ENCODE results near the gene SYCP2. TPM values are rescaled to one million over a fixed set of nuclear protein-coding genes. Genes with fewer than 3 reads are reported as not detected.

SYCP2 gene
- total RNA-seq, 1 experiment from 2014 or later, result 1.7 TPM

DNA sequence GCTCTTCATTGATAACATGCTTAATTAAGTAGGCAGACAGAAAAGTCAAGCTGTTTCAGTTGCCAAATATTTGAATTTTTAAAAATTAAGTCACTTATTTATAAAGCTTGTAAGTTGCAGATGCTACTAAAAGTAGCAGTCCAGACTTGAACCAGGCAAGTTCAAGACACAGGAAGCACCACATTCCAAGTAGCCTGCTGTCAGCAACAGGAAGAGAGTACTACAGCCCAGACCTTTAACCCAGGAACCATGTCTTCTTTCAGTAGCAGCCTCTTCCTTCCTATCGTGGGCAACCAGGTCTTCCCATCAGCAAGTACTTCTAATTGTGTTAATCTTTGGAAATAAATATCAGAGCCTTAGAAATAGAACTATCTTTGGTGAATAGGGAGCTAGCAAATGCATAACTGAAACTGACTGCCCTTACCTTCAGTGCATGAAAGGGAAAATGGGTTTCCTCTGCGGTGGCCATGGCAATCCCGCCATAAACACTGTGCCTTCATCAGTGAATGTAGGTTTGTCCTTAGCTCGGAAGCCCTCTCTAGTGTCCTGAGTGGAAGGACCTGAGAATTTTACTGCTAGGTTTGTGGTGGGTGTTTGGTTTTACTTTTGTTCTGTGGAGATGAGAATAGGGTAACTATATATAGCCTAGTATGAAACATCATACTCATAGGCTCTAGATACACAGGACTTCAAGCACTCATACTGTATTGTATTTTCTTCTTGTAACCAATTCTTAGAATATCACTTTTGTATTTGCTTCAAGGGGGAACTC, 95.6 kb downstream of the SYCP2 start:
- no peak for DNase-seq (ENCODE audit: low read depth)

DNA sequence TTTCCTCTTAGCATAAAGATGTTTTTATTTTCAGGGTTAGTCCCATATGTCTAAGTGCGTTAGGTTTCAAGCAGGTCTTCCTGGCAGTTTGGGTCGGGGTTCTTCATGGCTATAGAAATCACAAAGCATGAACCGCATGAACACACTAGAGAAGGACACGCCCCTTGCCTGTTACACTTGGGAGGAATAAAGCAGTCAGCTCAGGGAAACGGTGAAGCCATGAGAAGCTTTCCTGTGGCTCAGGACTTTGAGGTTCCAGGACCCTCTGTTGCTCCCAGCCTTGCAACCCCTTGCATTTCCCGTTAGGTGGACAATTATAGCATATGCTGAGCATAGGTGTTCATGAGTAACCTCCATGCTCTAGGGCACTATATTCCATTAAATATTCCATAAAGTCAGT, 96.7 kb downstream of the SYCP2 start:
- no peak for DNase-seq (ENCODE audit: low read depth)

DNA sequence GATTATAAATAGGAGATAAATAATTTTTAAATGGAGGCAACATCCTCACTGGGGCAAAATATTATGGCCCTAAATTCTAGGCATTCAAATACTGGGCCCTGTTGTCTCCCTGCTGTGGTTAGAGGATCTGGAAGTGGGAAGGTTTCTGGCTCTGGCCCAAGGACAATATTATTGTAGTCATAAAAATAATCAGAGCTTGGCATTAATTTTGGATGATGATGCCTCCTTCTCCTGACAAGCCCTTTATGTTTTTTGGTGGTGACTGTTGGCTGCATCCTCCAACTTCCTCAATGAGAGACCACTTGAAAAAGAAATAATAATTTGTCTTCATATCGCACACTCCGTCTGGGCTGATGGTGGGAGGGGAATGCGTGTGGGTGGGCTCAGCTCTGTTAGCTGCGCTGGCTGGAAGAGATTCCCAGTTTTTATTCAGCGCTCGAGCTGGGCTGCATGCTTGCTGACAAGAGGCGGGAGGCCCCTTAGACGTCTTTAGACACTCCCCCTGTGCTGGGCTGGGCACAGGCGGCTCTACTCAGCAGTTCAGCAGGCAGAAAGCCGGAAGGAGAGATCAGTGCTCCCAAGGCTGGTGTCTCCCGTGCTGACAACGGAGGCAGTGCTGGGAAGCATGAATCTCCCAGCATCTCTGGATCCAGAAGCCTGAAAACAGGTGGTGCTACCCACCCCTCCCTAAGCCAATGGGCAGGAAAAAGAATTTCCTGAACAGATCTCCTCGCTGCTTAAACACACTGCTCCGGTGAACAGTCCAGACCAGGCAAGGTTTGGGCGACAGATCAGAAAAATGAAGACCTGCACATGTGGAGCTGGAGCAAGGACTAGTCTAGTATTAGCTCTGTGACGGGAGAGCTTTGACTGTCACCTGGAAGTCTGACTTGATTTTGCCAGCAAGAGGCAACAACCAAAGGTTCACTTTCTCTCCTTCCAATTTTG, 97.7 kb downstream of the SYCP2 start:
- DNase-seq (ENCODE audit: low read depth), result peak; percentile 78

DNA sequence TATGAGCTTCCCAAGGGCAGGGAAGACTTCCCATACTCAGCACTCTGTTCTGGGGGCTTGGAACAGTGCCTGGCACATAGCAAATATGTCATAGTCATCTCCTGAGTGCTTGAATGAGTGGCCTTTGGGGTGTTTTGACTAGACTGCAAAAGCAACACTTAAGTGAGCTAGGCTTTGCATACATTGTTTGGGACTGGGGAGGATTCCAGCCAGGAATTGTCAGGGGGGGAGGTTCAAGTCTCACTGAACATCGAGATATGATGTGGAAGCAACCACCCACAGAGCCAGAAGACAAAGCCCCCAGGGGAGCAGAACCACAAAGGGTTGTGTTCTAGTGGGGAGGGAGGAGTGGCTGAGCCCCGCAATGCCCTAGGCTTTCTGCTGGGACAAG, 98.4 kb downstream of the SYCP2 start:
- peak; percentile 80 for DNase-seq (ENCODE audit: low read depth)

- no peak for DNase-seq (ENCODE audit: low read depth)
Observed at GRCh38 chr20:59832406-59833363, 100.8 kb downstream of the SYCP2 start.

DNA sequence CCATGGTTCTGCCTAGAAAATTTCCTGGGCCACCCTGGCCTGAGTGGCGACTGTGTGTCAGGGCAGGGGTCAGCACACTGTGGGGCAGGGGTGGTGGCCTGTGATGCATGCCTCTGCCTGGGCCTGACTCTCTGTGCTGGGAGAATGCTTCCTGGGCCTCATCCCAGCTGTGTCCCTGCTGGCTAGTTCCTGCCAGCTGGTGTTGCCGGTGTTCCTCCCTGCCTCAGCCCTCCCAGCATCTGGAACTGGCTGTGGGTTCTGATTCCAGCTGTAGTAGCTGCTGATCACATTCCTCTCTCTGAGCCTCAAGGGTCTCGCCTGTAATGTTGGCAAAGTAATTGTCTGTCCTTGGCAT, 101.5 kb downstream of the SYCP2 start:
- no peak for DNase-seq (ENCODE audit: low read depth)

DNA sequence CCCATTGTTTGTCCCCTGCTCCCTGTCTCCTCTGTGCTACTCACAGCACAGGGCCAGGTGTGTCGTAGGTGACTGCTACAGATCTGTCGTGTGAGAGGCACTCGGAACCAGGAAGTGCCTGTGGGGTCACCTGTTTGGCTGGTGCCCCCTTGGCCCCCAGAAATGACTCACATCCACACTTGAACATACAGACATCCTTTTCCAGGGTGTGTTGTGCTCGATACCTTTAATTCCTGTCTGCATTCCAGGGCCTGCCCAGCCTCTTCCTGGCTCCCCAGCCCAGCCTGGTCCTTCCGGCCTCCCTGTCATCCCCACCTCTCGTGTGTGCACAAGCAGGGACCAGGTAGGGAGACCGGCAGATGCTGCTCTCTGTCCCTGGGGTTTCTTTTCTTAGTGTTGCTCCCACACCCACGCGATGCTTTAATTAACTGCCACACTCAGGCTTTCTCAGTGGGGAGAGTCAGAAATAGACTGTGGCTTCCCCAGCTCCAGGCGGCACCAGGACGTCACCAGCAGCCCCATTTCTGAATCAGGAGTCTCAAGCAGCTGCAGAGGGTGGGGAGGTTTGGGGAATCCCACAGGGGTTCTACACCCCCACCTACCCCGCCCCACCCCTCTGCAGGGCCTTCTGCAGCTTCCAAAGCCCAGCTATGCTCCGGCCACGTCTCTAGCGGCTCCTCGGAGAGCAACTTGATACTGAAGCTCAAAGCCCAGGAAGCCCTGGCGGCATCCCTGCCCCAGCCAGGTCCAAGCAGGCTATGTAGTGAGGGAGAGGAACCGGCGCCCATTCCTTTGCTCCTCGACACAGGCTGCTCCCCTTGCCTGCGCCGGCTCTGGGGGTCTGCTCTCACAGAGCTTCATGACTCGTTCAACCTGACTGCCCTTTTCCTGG, 102.2 kb downstream of the SYCP2 start:
- no peak for DNase-seq (ENCODE audit: low read depth)

GRCh38 chr20:59830665-59831023, 102.8 kb downstream of the SYCP2 start:
- no peak for DNase-seq (ENCODE audit: low read depth)

DNA sequence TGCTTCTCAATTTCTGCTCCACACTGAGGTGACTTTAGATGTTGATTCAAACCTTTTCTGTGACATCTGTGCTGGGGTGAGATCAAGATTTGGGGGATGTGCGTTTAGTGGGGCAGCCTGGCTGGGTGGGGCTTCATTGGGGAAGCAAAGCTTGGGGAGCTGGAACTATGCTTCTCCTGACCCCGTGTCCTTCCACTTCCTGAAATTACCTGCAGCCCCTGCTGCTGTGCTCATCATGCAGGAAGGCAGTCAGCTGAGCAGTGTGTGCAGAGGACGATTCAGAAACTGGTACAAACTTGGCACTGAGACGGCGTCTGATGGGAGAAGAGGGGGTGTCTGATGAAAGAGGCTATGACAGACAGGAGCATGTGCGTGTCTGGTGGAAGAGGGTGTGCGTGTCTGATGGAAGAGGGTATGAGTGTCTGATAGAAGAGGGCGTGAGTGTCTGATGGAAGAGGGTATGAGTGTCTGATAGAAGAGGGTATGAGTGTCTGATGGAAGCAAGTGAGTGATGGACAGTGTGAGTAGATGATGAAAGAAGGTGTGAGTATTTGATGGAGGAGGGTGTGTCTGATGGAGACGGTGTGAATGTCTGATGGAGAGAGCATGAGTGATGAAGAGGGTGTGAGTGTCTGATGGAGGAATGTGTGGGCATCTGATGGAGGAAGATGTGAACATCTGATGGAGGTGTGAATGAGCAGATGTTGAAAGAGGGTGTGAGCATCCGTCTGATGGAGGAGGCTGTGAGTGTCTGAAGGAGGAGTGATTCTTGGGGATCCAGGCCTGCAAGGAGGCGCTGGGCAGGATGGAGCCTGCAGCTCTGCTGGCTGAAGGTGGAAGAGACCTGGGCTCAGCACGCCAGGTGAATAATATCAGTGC, 103.4 kb downstream of the SYCP2 start:
- no peak for DNase-seq (ENCODE audit: low read depth)

DNA sequence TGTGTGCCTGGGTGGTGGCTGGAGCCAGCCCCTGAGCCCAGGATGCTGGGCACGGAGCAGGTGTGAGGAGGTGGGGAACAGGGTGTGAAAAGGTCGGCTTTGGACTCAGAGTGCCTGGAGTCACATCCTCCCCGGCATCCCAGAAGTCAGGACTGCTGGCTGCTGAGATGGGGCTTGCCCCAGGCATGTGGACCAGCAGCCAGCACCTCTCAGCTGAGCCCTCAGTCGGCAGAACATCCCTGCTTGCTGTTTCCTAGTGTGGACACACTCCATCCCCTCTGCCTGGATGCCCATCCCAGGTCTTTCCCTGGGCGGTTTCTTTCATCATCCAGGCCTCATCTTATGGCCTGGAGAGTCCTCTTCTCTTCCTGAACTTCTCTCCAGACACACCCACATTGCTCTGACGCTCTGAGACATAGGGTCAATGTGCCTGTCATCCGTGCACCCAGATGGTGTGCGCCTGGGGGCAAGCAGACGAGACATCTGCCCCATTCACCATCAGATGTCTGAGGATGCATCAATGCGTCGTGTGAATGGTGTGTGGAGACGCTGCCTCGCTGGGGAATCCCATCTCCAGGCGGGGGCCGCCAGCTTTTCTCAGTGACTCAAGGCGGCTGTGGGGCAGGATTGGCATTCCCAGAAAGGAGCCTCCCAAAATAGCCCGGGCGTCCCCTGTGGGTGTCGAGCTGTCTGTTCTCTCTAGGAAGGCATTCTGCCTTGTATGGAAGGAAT, 104.2 kb downstream of the SYCP2 start:
- no peak for DNase-seq (ENCODE audit: low read depth)

GRCh38 chr20:59828125-59829053, 105.0 kb downstream of the SYCP2 start:
- DNase-seq (ENCODE audit: low read depth), result no peak

DNA sequence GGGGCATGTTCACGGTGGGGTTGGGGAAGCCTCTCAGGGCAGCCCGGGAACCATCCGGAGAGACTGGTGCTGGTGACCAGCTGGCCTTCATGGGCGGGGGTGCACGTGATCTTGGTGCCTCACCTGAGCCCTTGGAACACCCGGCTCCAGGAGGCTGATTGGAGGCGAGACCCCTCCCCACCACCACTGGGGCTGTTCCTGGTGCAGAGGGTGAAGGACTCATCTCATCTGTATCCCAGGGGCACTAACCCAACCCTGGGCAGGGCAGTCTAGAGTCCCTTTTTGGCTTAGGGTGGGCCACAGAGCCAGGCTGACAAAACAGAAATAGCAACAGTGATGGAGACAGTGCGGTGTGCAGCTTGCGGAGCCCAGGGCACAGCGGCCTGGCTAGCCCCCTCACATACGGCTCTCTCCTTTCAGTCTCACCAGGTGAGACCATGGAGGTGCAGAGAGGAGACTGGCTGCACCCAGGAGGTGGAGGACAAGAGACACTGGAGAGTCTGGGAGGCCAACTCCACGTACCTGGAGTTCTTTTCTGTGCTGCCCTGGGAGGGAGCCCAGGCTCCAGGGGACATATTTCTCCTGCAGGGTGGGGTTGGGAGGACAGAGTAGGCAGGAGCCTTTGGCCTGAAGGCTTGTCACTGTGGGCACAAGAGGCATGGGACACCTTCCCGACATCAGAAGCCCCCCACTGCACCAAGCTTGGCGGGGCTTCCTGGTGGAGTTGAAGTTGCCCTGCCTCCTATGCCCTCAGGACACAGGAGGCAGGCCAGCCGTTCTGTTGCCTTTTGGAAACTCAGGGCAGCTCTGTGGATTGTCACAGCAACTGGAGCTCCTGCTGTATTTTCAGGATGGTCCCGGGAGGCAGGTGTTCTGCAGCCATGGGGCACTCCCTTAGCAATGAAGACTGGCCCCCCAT, 106.0 kb downstream of the SYCP2 start:
- DNase-seq (ENCODE audit: low read depth), result no peak

DNA sequence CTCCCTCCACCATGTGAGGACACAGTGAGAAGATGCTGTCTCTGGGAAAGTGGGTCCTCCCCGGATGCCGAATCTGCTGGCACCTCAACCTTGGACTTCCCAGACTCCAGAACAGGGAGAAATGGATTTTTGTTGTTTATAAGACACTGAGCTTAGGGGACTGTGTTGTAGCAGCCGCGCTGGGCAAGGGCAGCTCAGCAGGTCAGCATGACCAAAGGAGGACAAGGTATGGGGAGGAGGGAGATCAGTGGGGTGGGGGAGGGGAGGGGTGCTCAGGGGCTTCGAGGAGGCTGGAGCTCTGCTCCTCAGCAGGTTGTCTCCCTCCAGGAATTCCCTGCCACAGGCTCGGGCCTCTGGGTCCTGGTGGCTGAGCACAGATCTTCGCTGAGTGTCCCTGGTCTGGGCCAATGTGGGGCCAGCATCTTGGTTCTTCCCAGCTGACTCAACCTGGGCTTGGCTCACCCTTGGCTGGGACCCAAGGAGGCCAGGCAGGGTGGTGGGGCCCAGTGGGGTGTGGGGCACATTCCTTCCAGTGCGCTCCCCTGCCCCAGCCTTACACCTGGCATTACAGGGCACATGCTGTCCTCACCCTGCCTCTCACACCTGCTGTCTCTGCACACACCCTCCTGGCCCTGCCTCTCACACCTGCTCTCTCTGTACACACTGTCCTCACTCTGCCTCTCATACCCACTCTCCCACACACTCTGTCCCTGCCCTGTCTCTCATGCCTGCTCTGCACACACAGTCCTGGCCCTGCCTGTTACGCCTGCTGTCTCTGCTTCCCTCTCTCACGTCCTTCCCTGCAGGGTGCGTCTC, 107.3 kb downstream of the SYCP2 start:
- no peak for DNase-seq (ENCODE audit: low read depth)

DNA sequence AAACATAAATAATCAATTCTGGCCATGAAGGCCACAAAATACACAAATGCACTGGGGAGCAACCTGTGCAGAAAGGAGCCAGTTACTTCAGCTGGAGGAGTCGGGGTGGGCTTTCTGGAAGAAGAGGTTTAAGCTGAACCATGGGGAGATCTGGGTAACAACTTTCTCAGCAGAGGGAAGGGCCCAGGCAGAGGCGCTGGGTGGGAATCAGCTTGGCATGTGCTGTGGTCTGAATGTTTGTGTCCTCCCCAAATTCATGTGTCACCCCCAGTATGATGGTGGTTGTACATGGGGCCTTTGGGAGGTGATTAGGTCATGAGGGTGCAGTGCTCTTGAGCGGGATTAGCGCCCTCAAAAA, 107.9 kb downstream of the SYCP2 start:
- DNase-seq (ENCODE audit: low read depth), result no peak

DNA sequence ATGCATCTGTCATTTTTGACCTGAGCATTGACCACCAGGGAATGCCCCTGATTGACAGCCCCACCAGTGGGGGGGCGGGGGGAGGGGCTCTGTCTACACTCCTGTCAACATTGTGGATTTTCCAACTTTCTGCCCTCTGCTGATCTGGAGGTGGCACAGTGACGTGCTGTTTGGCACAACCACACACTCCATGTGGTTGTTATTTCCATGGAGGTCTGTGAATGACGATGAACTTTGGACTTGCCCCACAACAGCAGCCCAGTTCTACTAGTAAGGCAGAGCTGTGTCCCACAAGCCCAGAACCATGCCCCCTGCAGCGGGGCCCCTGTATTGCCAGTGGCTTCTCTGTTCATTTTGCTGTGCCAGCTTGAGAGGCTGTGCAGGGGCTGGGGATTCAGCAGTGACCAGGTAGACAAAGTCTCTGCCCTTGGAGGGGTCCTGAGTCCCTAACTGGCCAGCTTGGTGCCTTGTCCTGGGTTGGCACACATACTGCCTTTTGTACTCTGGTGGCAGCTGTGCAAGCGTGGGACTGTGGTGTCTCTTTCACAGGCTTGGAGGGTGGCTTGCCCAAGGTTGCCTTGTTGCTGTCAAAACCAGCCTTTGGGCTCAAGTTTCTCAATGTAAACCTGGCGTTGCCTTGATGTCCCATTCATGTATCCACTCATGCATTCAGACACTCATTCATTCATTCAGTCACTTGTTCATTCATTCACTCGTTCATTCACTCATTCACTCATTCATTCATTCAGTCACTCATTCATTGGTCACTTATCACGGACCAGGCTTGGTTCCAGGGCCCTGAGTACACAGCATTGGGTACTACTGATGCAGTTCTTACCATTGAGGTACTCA, 108.5 kb downstream of the SYCP2 start:
- DNase-seq (ENCODE audit: low read depth), result no peak

Measured in Daoy (cell line).